B cell (primary cell): ENCODE results near the gene SSRP1.

Experiments used
- EZH2 ChIP-seq: IDR thresholded peaks from 2 replicates; pipeline ENCODE4 v1.6.1; 2012; ENCODE audit warnings: borderline replicate concordance, low read depth, mild to moderate bottlenecking, moderate library complexity, low read length; ENCODE audit not compliant: insufficient read depth, poor library complexity, severe bottlenecking
- TF ChIP-seq, protein P1 (sequence below): fragments of 200-600 bp; IDR thresholded peaks from one replicate; pipeline ENCODE4 v1.8.0; 2022; ENCODE audit warnings: antibody characterized with exemption, mild to moderate bottlenecking

- TF ChIP-seq, protein P1, sequence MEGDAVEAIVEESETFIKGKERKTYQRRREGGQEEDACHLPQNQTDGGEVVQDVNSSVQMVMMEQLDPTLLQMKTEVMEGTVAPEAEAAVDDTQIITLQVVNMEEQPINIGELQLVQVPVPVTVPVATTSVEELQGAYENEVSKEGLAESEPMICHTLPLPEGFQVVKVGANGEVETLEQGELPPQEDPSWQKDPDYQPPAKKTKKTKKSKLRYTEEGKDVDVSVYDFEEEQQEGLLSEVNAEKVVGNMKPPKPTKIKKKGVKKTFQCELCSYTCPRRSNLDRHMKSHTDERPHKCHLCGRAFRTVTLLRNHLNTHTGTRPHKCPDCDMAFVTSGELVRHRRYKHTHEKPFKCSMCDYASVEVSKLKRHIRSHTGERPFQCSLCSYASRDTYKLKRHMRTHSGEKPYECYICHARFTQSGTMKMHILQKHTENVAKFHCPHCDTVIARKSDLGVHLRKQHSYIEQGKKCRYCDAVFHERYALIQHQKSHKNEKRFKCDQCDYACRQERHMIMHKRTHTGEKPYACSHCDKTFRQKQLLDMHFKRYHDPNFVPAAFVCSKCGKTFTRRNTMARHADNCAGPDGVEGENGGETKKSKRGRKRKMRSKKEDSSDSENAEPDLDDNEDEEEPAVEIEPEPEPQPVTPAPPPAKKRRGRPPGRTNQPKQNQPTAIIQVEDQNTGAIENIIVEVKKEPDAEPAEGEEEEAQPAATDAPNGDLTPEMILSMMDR = no peak
- no peak for TF ChIP-seq EZH2
Measured at GRCh38 chr11:57358991-57359390, 23.3 kb upstream of the SSRP1 start.
